Measurements from ENCODE around the gene BMPR1B. TPM values are rescaled to one million over a fixed set of nuclear protein-coding genes. Genes with fewer than 3 reads are reported as not detected.

The BMPR1B gene
- total and polyA plus RNA-seq, 2 of the 4 experiments (the other 2 are of a cell fraction): 0.24 to 0.90 TPM

DNA sequence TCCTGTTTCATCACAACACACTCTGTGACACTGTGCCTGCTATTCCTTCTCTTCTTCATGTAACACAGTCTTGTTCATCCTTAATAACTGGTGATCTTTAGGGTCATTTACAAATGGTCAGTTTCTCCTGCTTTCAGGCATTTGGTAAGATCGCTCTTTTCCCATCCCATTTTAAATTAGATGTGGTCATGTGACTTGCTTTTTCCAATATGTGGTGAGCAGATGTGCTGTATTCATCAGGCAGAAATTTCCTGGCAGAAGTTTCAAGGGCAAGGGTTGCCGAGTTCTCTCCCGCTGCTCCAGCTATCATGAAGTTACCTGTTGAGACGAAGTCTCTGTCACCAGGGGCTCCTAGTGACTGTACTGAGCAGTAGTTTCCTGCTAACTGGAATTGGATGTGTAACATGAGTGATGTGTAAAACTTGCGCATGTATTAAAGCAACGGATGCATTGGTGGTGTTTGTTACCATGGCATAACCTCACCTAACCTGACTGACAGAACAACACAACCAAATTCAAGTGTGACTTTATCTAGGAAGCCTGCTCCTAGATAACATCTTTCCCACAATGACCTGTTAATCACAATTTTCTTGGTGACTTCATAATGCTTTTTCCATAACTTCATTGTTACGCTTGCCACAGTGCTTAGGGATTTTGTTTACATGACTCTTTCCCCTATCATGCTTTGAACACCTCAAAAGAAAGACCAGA lies 29.5 kb upstream of the BMPR1B start:
- Histone ChIP-seq H3K9me3 (ENCODE audit: control insufficient read depth, insufficient read depth, low read length) (no peaks in the 10 kb centered on the region), H2BK120ac (ENCODE audit: low read depth, low read length) (no peak overlapping the region), H3K56ac (ENCODE audit: extremely low read depth, insufficient read depth, low read length) (no peak overlapping the region), H3K27ac (ENCODE audit: insufficient read depth, low read length) (no peak overlapping the region), H2BK5ac (ENCODE audit: low read depth, low read length, poor library complexity, severe bottlenecking) (no peak overlapping the region), H3K23ac (ENCODE audit: low read depth, low read length) (no peak overlapping the region), H3K4me1 (ENCODE audit: control insufficient read depth, insufficient read depth, low read length) (no peaks in the 10 kb centered on the region), H2BK15ac (ENCODE audit: low read depth, low read length) (no peak overlapping the region), H3K4me3 (ENCODE audit: insufficient read depth, low read depth, low read length) (no peak overlapping the region), H3K4ac (ENCODE audit: low read depth, low read length) (no peak overlapping the region), H2AK9ac (replicated peaks; ENCODE audit: low read depth, low read length, poor library complexity) (no peak overlapping the region), H4K8ac (ENCODE audit: low read depth in 2 of 2, low read length in 2 of 2) (no peak overlapping the region), H4K91ac (ENCODE audit: insufficient read depth, low read depth, low read length) (no peak overlapping the region), H4K20me1 (ENCODE audit: insufficient read depth, low read length) (no peaks in the 10 kb centered on the region), H3K36me3 (ENCODE audit: control insufficient read depth, insufficient read depth, low read length) (no peaks in the 10 kb centered on the region), H3K18ac (ENCODE audit: low read depth, low read length) (no peak overlapping the region), H2AFZ (replicated peaks; ENCODE audit: low read length, poor library complexity) (no peak overlapping the region), H4K5ac (ENCODE audit: low read depth, low read length) (no peak overlapping the region), H3K14ac (replicated peaks; ENCODE audit: low read depth, low read length) (no peak overlapping the region), H3K9me1 (ENCODE audit: insufficient read depth, low read length) (no peaks in the 10 kb centered on the region), H3K27me3 (ENCODE audit: control insufficient read depth, insufficient read depth, low read length) (peaks cover 3% of the 10 kb centered on the region), H2BK20ac (ENCODE audit: low read depth, low read length) (no peak overlapping the region), H2AK5ac (ENCODE audit: low read depth, low read length) (no peak overlapping the region), H3K9ac (ENCODE audit: low read depth, low read length) (no peak overlapping the region), H3K79me1 (ENCODE audit: low read depth in 1 of 2, low read length in 2 of 2) (no peaks in the 10 kb centered on the region), H3K4me2 (ENCODE audit: low read depth, low read length) (no peak overlapping the region)
- ATAC-seq (ENCODE audit: low read depth): no peak
- TF ChIP-seq POLR2A (IDR thresholded peaks at IDR 0.05; ENCODE audit: low read depth, low read length) (no peak), FOS (IDR thresholded peaks at IDR 0.05; ENCODE audit: low read depth, low read length) (no peak), CHD1 (IDR thresholded peaks at IDR 0.05; ENCODE audit: low read depth, low read length) (no peak), RCOR1 (IDR thresholded peaks at IDR 0.05; ENCODE audit: insufficient replicate concordance, low read length) (no peak), RAD21 (IDR thresholded peaks at IDR 0.05; ENCODE audit: low read length) (no peak), CEBPB (IDR thresholded peaks at IDR 0.05; ENCODE audit: low read depth, low read length) (no peak), MXI1 (IDR thresholded peaks at IDR 0.05; ENCODE audit: borderline replicate concordance, low read depth, low read length) (no peak), MAFK (IDR thresholded peaks at IDR 0.05; ENCODE audit: low read depth, low read length) (no peak)
- no TSS peak for BruUV-seq (replicated peaks)
- in situ Hi-C loops (cut with MboI; ENCODE audit: low sequenced_read_pairs): no loop called here
- ChIA-PET CTCF (no interaction called here), POLR2A (ENCODE audit: unreplicated experiment) (no interaction called here)
- dilution Hi-C loops (cut with HindIII; ENCODE audit: low sequenced_read_pairs, unreplicated experiment): no loop called here
- DNase-seq: no peak
- intact Hi-C loops (cut with micrococcal nuclease): no loop called here
- WGBS, 2 experiments (ENCODE audit: extremely low coverage in 2 of 2, insufficient read length in 1 of 2): 80% methylated on average over 1 of the region's 7 CpGs; no CpG with 5 or more reads in 1 of the 2 experiments

Measured in IMR-90 (cell line).